Astrocyte (in vitro differentiated cells and primary cell): ENCODE measurements around the gene MFAP3. TPM values are rescaled to one million over a fixed set of nuclear protein-coding genes. Genes with fewer than 3 reads are reported as not detected.

Experiments
- DNase-seq: peaks from one replicate; pipeline ENCODE4 v3.0.0-alpha.2; 2010; ENCODE audit warnings: low read depth
- FAIRE-seq: peaks from 2 replicates; lab custom pipeline; 2011; peaks lifted over from hg19 to GRCh38; lab: Jason Lieb, UNC
- H2AFZ ChIP-seq: 2 replicates; pipeline ENCODE4 v1.6.0; 2012; ENCODE audit warnings: low read depth, low read length, inconsistent platforms
- H3K27ac ChIP-seq: 2 replicates; pipeline ENCODE4 v1.5.1; 2011; ENCODE audit warnings: low read depth, low read length, inconsistent platforms
- H3K27me3 ChIP-seq: 2 replicates; pipeline ENCODE4 v1.6.0; 2011; ENCODE audit warnings: low read length, inconsistent platforms; ENCODE audit not compliant: insufficient read depth
- H3K36me3 ChIP-seq: 2 replicates; pipeline ENCODE4 v1.5.1; 2011; ENCODE audit warnings: low read length, inconsistent platforms; ENCODE audit not compliant: insufficient read depth
- H3K4me1 ChIP-seq: 2 replicates; pipeline ENCODE4 v1.5.1; 2011; ENCODE audit warnings: low read length, inconsistent platforms; ENCODE audit not compliant: insufficient read depth
- H3K4me2 ChIP-seq: 2 replicates; pipeline ENCODE4 v1.6.0; 2012; ENCODE audit warnings: low read length, inconsistent platforms
- H3K4me3 ChIP-seq: 2 replicates; pipeline ENCODE4 v1.5.1; 2011; ENCODE audit warnings: low read depth, mild to moderate bottlenecking, low read length, inconsistent platforms; ENCODE audit not compliant: insufficient read depth
- H3K79me2 ChIP-seq: 2 replicates; pipeline ENCODE4 v1.6.0; 2012; ENCODE audit warnings: mild to moderate bottlenecking, low read length, inconsistent platforms; ENCODE audit not compliant: insufficient read depth
- H3K9ac ChIP-seq: 2 replicates; pipeline ENCODE4 v1.6.0; 2012; ENCODE audit warnings: mild to moderate bottlenecking, low read length, inconsistent platforms
- H3K9me3 ChIP-seq: 2 replicates; pipeline ENCODE4 v1.5.1; 2012; ENCODE audit warnings: low read depth, mild to moderate bottlenecking, low read length, inconsistent platforms; ENCODE audit not compliant: insufficient read depth
- H4K20me1 ChIP-seq: 2 replicates; pipeline ENCODE4 v1.6.0; 2012; ENCODE audit warnings: low read length, inconsistent platforms; ENCODE audit not compliant: insufficient read depth
- H3K27ac Mint-ChIP-seq: one replicate; pipeline ENCODE4 v1.8.0; 2021; ENCODE audit warnings: mild to moderate bottlenecking, mixed read lengths; ENCODE audit not compliant: unreplicated experiment
- H3K27me3 Mint-ChIP-seq: one replicate; pipeline ENCODE4 v1.8.0; 2021; ENCODE audit warnings: low read depth, mixed read lengths; ENCODE audit not compliant: unreplicated experiment
- H3K36me3 Mint-ChIP-seq: one replicate; pipeline ENCODE4 v1.8.0; 2021; ENCODE audit warnings: low read depth, mixed read lengths; ENCODE audit not compliant: unreplicated experiment
- H3K4me1 Mint-ChIP-seq: one replicate; pipeline ENCODE4 v1.8.0; 2021; ENCODE audit warnings: low read depth, mixed read lengths; ENCODE audit not compliant: unreplicated experiment
- H3K4me3 Mint-ChIP-seq: one replicate; pipeline ENCODE4 v1.8.0; 2021; ENCODE audit warnings: mild to moderate bottlenecking, moderate library complexity, mixed read lengths; ENCODE audit not compliant: unreplicated experiment
- H3K9me3 Mint-ChIP-seq: one replicate; pipeline ENCODE4 v1.8.0; 2021; ENCODE audit warnings: mild to moderate bottlenecking, mixed read lengths; ENCODE audit not compliant: unreplicated experiment
- EZH2 ChIP-seq: IDR thresholded peaks from 2 replicates; pipeline ENCODE4 v1.6.1; 2012; ENCODE audit warnings: mild to moderate bottlenecking, low read length, inconsistent platforms; ENCODE audit not compliant: insufficient read depth
- total RNA-seq: library from RNA; stranded (reverse); gene quantifications from 2 replicates; pipeline ENCODE4 v1.2.1, GENCODE V29; 2021
- TF ChIP-seq, protein P1 (sequence below): IDR thresholded peaks from 2 replicates; pipeline ENCODE4 v1.5.1; 2011; ENCODE audit warnings: low read depth, mild to moderate bottlenecking, inconsistent platforms, low read length, moderate library complexity; ENCODE audit not compliant: insufficient read depth

MFAP3 gene
- total RNA-seq, 1 donor from 2014 or later = 45.8 TPM

DNA sequence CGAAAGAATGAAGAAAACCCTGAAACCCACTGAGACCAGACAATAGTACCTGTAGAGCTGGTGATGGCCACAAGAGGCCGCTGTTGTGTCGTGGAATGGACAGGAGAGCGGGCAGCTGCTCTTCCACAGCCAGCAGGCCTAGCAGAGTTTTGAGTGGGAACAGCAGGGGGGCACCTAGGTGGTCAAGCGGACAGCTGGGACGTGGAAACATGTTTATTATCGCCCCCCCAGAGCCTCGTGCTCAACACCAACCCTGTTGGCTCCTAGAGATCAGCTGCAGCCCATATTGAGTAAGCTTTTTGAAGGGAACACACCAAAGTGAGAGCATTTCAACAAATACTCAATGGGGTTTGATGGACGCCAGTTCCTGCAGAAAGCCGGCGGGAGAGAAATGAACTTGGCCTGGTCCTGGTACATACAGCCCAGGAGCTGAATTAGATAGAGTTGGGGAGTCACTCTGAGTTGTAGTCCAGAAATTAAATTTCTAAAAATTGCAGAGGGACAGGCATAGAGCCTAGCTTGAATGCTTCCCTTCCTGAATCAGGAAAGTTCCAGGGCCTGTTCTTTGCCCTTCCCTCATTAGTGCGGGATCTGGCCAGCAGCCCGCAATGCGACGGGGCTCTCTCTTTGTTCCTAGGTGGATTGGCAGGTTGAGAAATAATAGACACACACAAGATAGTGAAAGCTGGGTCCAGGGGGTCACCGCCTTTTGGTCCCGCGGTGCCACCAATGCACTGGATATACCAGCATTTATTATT, 33.8 kb downstream of the MFAP3 start:
- H3K27me3 Mint-ChIP-seq = peaks cover 10% of the 10 kb centered on the region
- Histone ChIP-seq H3K9me3 (no peaks in the 10 kb centered on the region), H3K27ac (no peak overlapping the region), H2AFZ (no peak overlapping the region), H3K36me3 (no peaks in the 10 kb centered on the region), H3K4me3 (no peak overlapping the region), H3K4me2 (peak overlapping the region; percentile 52), H3K27me3 (no peaks in the 10 kb centered on the region), H3K9ac (no peak overlapping the region), H3K79me2 (no peaks in the 10 kb centered on the region), H4K20me1 (no peaks in the 10 kb centered on the region), H3K4me1 (peaks cover 3% of the 10 kb centered on the region)
- FAIRE-seq (no peak), DNase-seq (peak; percentile 10)
- H3K4me1 Mint-ChIP-seq = no peaks in the 10 kb centered on the region
- H3K9me3 Mint-ChIP-seq = no peaks in the 10 kb centered on the region
- no peak overlapping the region for H3K4me3 Mint-ChIP-seq
- H3K36me3 Mint-ChIP-seq = no peaks in the 10 kb centered on the region
- no peak overlapping the region for H3K27ac Mint-ChIP-seq
- no peak for TF ChIP-seq EZH2
- TF ChIP-seq, protein P1, sequence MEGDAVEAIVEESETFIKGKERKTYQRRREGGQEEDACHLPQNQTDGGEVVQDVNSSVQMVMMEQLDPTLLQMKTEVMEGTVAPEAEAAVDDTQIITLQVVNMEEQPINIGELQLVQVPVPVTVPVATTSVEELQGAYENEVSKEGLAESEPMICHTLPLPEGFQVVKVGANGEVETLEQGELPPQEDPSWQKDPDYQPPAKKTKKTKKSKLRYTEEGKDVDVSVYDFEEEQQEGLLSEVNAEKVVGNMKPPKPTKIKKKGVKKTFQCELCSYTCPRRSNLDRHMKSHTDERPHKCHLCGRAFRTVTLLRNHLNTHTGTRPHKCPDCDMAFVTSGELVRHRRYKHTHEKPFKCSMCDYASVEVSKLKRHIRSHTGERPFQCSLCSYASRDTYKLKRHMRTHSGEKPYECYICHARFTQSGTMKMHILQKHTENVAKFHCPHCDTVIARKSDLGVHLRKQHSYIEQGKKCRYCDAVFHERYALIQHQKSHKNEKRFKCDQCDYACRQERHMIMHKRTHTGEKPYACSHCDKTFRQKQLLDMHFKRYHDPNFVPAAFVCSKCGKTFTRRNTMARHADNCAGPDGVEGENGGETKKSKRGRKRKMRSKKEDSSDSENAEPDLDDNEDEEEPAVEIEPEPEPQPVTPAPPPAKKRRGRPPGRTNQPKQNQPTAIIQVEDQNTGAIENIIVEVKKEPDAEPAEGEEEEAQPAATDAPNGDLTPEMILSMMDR = peak; percentile 98

DNA sequence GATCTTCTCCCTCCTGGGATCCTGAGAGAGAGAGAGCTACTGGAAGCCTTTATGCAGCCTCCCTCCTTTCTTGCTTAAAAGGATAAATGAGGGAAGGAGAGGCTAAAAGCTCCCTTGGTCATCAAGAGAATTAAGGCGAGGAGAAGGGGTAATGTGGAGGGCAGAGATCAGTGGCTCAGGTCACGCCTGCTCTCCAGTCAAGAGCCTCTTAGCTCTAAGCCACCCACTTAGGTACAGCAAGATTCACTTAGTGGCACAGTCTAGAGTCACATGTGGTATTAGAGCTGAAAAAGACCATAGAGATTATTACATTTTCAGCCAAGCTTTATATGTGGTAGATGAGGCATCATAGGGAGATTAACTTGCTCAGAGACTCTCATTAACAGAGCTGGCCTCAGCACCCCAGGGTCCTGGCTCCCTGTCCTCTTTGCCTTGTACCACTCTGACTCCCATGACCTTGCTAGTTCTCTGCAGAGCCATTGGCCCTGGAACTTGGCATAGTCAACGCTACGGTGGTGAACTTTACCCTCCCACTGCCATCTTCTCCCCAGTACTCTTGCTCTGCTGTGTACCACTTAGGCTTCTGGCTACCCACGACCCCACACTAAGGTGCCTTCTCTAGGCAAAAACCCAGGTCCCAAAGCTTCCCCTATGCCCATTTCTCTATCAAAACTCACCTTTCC, 37.6 kb downstream of the MFAP3 start:
- Mint-ChIP-seq H3K36me3 (no peaks in the 10 kb centered on the region), H3K4me1 (no peaks in the 10 kb centered on the region), H3K27me3 (peaks cover 13% of the 10 kb centered on the region), H3K9me3 (no peaks in the 10 kb centered on the region), H3K27ac (no peak overlapping the region), H3K4me3 (no peak overlapping the region)
- Histone ChIP-seq H3K9ac (no peak overlapping the region), H3K9me3 (no peaks in the 10 kb centered on the region), H3K79me2 (no peaks in the 10 kb centered on the region), H3K4me2 (no peak overlapping the region), H3K27ac (no peak overlapping the region), H4K20me1 (no peaks in the 10 kb centered on the region), H3K4me1 (peaks cover 7% of the 10 kb centered on the region), H3K4me3 (no peak overlapping the region), H3K27me3 (no peaks in the 10 kb centered on the region), H3K36me3 (no peaks in the 10 kb centered on the region), H2AFZ (no peak overlapping the region)
- DNase-seq (no peak), FAIRE-seq (no peak)
- TF ChIP-seq EZH2 = no peak
- TF ChIP-seq, protein P1 = no peak
